GM23338 (cell line): Measurements from ENCODE around the gene GALNT5. TPM values are rescaled to one million over a fixed set of nuclear protein-coding genes. Genes with fewer than 3 reads are reported as not detected.

Experiments used
- ATAC-seq: fragments of 200-7000 bp; cut with Tn5 transposase; 3 replicates; pipeline ENCODE4 v1.9.1; 2020
- DNase-seq: peaks from one replicate; pipeline ENCODE4 v3.0.0-alpha.2; 2015; ENCODE audit warnings: low spot score
- H2AFZ ChIP-seq: fragments of 200-600 bp; sonication (generic); 2 replicates; pipeline ENCODE4 v1.8.0; 2016; ENCODE audit warnings: antibody characterized with exemption, mild to moderate bottlenecking, moderate library complexity
- H3F3A ChIP-seq: fragments of 200-600 bp; sonication (generic); replicated peaks from 2 replicates; pipeline ENCODE4 v1.8.0; 2017; ENCODE audit warnings: antibody characterized with exemption, mixed run types, low read depth
- H3K27ac ChIP-seq: fragments of 200-600 bp; sonication (generic); 2 replicates; pipeline ENCODE4 v1.6.1; 2016; ENCODE audit warnings: low read depth
- H3K27me3 ChIP-seq: fragments of 200-600 bp; sonication (generic); 2 replicates; pipeline ENCODE4 v1.8.0; 2016; ENCODE audit warnings: mild to moderate bottlenecking, mixed run types, moderate library complexity; ENCODE audit not compliant: insufficient read depth
- H3K36me3 ChIP-seq: fragments of 200-600 bp; sonication (generic); 2 replicates; pipeline ENCODE4 v1.8.0; 2016; ENCODE audit warnings: mild to moderate bottlenecking; ENCODE audit not compliant: insufficient read depth
- H3K4me1 ChIP-seq: fragments of 200-600 bp; sonication (generic); 2 replicates; pipeline ENCODE4 v1.8.0; 2016; ENCODE audit warnings: mild to moderate bottlenecking, moderate library complexity; ENCODE audit not compliant: insufficient read depth
- H3K4me2 ChIP-seq: fragments of 200-600 bp; sonication (generic); 2 replicates; pipeline ENCODE4 v1.7.1; 2017; ENCODE audit warnings: mixed run types
- H3K4me3 ChIP-seq: fragments of 200-600 bp; sonication (generic); 2 replicates; pipeline ENCODE4 v1.6.1; 2016; ENCODE audit warnings: mixed run types
- H3K79me2 ChIP-seq: fragments of 200-600 bp; sonication (generic); replicated peaks from 2 replicates; pipeline ENCODE4 v1.8.0; 2017; ENCODE audit warnings: mild to moderate bottlenecking; ENCODE audit not compliant: insufficient read depth
- H3K9me2 ChIP-seq: fragments of 200-600 bp; sonication (generic); 2 replicates; pipeline ENCODE4 v1.8.0; 2017; ENCODE audit not compliant: insufficient read depth
- H4K20me1 ChIP-seq: fragments of 200-600 bp; sonication (generic); replicated peaks from 2 replicates; pipeline ENCODE4 v1.8.0; 2017; ENCODE audit warnings: mild to moderate bottlenecking; ENCODE audit not compliant: insufficient read depth
- H3K27ac Mint-ChIP-seq: 2 replicates; pipeline ENCODE4 v1.8.0; 2020; ENCODE audit warnings: inconsistent platforms, mild to moderate bottlenecking, moderate library complexity, mixed read lengths
- H3K27me3 Mint-ChIP-seq: 3 replicates; pipeline ENCODE4 v1.8.0; 2022; ENCODE audit warnings: low read depth, mild to moderate bottlenecking, moderate library complexity, mixed read lengths, inconsistent platforms; ENCODE audit not compliant: insufficient read depth, poor library complexity
- H3K36me3 Mint-ChIP-seq: 3 replicates; pipeline ENCODE4 v1.8.0; 2021; ENCODE audit warnings: low read depth, mild to moderate bottlenecking, inconsistent platforms, moderate library complexity, mixed read lengths
- H3K4me1 Mint-ChIP-seq: 3 replicates; pipeline ENCODE4 v1.8.0; 2020; ENCODE audit warnings: mild to moderate bottlenecking, inconsistent platforms, mixed read lengths
- H3K4me3 Mint-ChIP-seq: 3 replicates; pipeline ENCODE4 v1.8.0; 2021; ENCODE audit warnings: moderate library complexity, mild to moderate bottlenecking, inconsistent platforms, mixed read lengths
- H3K9me3 Mint-ChIP-seq: 3 replicates; pipeline ENCODE4 v1.8.0; 2020; ENCODE audit warnings: moderate library complexity, mild to moderate bottlenecking, inconsistent platforms, mixed read lengths
- CREB1 ChIP-seq: fragments of 250-450 bp; sonication (Bioruptor Pico); IDR thresholded peaks from 2 replicates; pipeline ENCODE4 v1.5.0; 2020; ENCODE audit warnings: low read depth, mild to moderate bottlenecking, moderate library complexity
- CTCF ChIP-seq, 2 experiments: fragments of 200-600 bp in 1 of 2; sonication (generic) in 1 of 2; conservative IDR thresholded peaks; 2 replicates each; pipeline versions ENCODE4 v1.5.1 to v1.6.1; 2016 to 2017; ENCODE audit warnings: antibody characterized with exemption in 2 of 2, low read depth in 2 of 2, mild to moderate bottlenecking in 2 of 2, moderate library complexity in 1 of 2
- ETS1 ChIP-seq: IDR thresholded peaks from 2 replicates; pipeline ENCODE4 v1.6.1; 2016; ENCODE audit warnings: antibody characterized with exemption
- EZH2 ChIP-seq: fragments of 200-600 bp; sonication (generic); IDR thresholded peaks from one replicate; pipeline ENCODE4 v1.8.0; 2017; ENCODE audit warnings: antibody characterized with exemption, mild to moderate bottlenecking, low read depth; ENCODE audit not compliant: unreplicated experiment
- EZH2phosphoT487 ChIP-seq: fragments of 200-600 bp; sonication (generic); IDR thresholded peaks from one replicate; pipeline ENCODE4 v1.8.1; 2018; ENCODE audit warnings: antibody characterized with exemption; ENCODE audit not compliant: unreplicated experiment
- JUNB ChIP-seq: IDR thresholded peaks from one replicate; pipeline ENCODE4 v1.6.1; 2016; ENCODE audit warnings: antibody characterized with exemption; ENCODE audit not compliant: unreplicated experiment
- NANOG ChIP-seq: IDR thresholded peaks from 2 replicates; pipeline ENCODE4 v1.6.1; 2016; ENCODE audit warnings: antibody characterized with exemption, borderline replicate concordance
- POLR2AphosphoS5 ChIP-seq: IDR thresholded peaks from 2 replicates; pipeline ENCODE4 v1.6.1; 2016; ENCODE audit warnings: antibody characterized with exemption, low read depth
- REST ChIP-seq: IDR thresholded peaks from one replicate; pipeline ENCODE4 v1.6.1; 2018; ENCODE audit warnings: antibody characterized with exemption; ENCODE audit not compliant: unreplicated experiment
- STAT1 ChIP-seq: IDR thresholded peaks from one replicate; pipeline ENCODE4 v1.6.1; 2016; ENCODE audit warnings: antibody characterized with exemption; ENCODE audit not compliant: unreplicated experiment
- ZNF114 ChIP-seq: fragments of 250-450 bp; sonication (Bioruptor Pico); IDR thresholded peaks from 2 replicates; pipeline ENCODE4 v1.5.0; 2020; ENCODE audit warnings: mild to moderate bottlenecking, moderate library complexity
- ZNF331 ChIP-seq: fragments of 250-450 bp; sonication (Bioruptor Pico); IDR thresholded peaks from 2 replicates; pipeline ENCODE4 v1.5.0; 2020; ENCODE audit warnings: low read depth, mild to moderate bottlenecking, moderate library complexity
- ZNF462 ChIP-seq: fragments of 250-450 bp; sonication (Bioruptor Pico); IDR thresholded peaks from 2 replicates; pipeline ENCODE4 v1.5.0; 2020; ENCODE audit warnings: mild to moderate bottlenecking, moderate library complexity
- polyA plus RNA-seq: library from polyadenylated mRNA; unstranded; fragments of >200 nt; fragmentation: Nextera tagmentation; extraction: Ambion mirVana; gene quantifications from 2 replicates; pipeline ENCODE4 v1.2.1, GENCODE V29; 2016
- total RNA-seq: library from RNA; depleted of rRNA; stranded (reverse); fragments of >200 nt; shearing (Covaris generic); gene quantifications from 2 replicates; pipeline ENCODE4 v1.2.3, GENCODE V29; 2014

The GALNT5 gene
- total and polyA plus RNA-seq, 2 experiments from 2014 or later, result 0.05 to 0.14 TPM

GRCh38 chr2:157259386-157259785 lies 1.9 kb downstream of the GALNT5 start:
- Mint-ChIP-seq H3K27me3 (peaks cover 4% of the 10 kb centered on the region), H3K36me3 (no peaks in the 10 kb centered on the region), H3K4me1 (peaks cover 24% of the 10 kb centered on the region), H3K27ac (no peak overlapping the region), H3K4me3 (no peak overlapping the region), H3K9me3 (no peaks in the 10 kb centered on the region)
- Histone ChIP-seq H3K9me2 (no peaks in the 10 kb centered on the region; the same call in 1 of the 2 replicates), H3K27ac (no peak overlapping the region), H3F3A (no peaks in the 10 kb centered on the region), H3K4me1 (peaks cover 13% of the 10 kb centered on the region), H2AFZ (no peak overlapping the region), H3K4me3 (no peak overlapping the region), H3K79me2 (no peaks in the 10 kb centered on the region), H3K4me2 (no peak overlapping the region), H3K36me3 (no peaks in the 10 kb centered on the region), H3K27me3 (no peaks in the 10 kb centered on the region), H4K20me1 (no peaks in the 10 kb centered on the region)
- DNase-seq (no peak), ATAC-seq (no peak)
- TF ChIP-seq ZNF114 (no peak), ZNF331 (CRISPR knock-in tag) (no peak), EZH2 (no peak), ETS1 (no peak), CREB1 (CRISPR knock-in tag) (no peak), NANOG (no peak), EZH2phosphoT487 (no peak), CTCF (conservative IDR thresholded peaks at IDR 0.05; ENCODE audit: low read depth in 2 of 2) (no peak), POLR2AphosphoS5 (no peak), REST (no peak), STAT1 (no peak), ZNF462 (CRISPR knock-in tag) (no peak), JUNB (no peak)
